HG03139 (cell line): ENCODE results near the gene FBXO42.

ENCODE experiments used
- ATAC-seq: cut with Tn5 transposase; IDR thresholded peaks from one replicate; pipeline ENCODE4 v1.9.1; 2021; ENCODE audit not compliant: unreplicated experiment

The FBXO42 gene

DNA sequence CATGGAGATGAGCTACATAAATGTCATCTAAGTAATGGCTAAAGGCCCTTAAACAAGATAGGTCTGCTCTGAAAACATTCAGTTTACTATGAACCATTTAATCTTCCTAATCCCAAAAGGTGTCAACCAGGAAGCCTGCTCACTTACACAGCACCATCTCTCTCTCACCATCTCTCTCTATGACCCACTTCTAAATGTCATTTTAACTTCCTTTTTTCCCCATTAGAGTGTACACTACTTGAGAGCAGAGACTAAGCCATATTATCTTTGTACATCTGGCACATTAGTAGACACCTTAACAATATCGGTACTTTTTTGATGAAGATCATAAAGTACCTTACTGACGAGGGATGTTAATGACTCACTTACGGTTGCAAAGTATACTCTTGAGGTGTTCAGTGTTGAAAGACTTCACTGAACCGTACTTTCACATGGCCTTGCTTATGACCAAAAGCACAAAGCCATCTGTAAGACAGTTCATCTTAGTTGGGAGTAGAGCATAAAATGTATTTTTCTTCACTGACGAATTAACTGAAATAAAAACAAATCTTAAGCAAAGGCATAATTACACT is 25.4 kb downstream of the FBXO42 start:
- no peak for ATAC-seq

DNA sequence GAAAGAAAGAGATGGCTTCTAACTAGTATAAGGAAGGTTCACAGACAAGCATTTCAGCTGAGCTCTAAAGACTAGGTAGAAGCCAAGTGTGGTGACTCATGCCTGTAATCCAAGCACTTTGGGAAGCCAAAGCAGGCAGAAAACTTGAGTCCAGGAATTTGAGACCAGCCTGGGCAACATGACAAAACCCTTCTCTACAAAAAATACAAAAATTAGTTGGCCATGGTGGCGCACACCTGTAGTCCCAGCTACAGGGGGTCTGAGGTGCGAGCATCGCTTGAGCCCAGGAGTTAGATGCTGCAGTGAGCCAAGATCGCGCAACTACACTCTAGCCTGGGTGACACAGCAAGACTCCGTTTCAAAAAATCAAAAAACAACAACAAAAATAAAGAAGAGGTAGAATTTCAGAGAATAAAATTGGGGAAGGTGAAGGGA is 27.8 kb downstream of the FBXO42 start:
- no peak for ATAC-seq

DNA sequence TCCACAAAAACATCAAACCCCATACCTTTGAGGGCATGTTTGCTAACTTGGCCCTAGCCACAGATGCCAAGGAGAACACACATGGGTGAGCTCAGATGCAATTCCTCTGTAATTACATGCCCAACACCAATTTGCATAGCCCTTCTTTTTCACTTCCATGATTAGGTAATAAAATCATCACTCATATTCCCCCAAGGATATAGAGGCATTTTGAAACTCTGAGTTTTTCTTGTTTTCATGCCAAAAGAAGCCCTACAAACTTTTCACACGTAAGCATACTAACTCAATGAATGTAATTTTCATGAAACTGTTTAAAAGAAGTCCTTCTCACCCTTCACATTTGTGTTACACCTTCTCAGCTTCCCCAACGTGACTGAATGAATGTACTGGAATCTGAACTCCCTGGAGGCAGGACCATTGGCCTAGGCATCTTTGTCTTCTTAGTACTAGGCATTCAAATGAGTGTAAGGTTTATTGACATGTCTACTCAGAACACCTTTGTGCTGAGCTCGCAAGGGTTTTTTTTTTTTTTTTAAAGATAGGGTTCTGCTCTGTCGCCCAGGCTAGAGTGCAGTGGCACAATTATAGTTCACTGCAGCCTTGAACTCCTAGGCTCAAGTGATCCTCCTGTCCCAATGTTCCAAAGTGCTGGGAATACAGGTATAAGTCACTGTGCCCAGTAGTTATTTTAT is 31.0 kb downstream of the FBXO42 start:
- no peak for ATAC-seq

DNA sequence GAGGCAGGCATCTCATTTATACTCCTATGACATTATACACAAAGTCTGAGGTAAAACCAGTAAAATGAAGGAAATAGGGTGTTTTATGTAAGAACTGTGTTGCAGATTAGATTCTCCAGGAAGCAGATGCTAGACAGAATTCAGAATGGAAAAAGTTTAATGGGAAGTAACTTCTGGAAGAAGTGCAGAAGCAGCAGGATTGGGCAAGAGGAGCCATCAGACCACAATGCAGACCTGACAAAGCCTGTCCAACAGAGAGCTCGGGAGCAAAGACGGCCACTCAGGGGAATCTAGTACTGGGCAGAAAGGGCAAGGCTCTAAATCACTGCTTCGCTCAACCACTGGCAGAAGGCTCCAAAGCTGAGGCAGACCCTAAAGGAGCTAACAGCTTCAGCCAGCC is 33.7 kb downstream of the FBXO42 start:
- ATAC-seq: no peak

DNA sequence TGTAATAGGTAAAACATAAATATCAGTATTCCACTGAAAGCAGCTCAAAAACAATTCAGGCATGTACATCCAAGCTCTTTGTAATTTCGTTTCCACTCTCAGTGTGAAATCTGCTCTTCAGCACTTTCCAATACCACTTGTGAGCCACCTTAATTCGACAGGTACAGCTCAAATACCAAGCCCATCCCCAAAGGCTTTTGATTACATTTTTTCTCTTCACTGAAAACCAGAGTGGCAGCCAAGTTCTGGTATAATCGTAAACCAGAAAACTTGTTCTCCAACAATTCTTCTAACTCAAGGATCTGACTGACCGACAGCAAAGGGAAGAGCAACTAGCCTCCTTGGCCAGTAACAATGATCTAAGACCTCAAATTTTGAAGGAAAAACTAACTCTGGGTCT is 36.8 kb downstream of the FBXO42 start:
- no peak for ATAC-seq

DNA sequence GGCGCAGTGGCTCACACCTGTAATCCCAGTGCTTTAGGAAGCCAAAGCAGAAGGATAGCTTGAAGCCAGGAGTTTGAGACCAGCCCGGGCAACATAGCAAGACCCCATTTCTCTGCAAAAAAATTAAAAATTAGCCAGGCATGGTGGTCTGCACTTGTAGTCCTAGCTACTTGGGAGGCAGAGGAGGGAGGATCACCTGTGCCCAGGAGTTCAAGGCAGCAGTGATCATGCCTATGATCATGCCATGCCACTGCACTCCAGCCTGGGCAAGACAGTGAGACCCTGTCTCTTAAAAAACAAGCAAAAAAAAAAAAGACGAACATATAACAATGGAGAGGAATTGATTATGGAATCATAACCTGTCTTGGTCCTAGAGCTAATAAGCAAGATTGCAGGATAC is 45.1 kb downstream of the FBXO42 start:
- ATAC-seq: no peak

DNA sequence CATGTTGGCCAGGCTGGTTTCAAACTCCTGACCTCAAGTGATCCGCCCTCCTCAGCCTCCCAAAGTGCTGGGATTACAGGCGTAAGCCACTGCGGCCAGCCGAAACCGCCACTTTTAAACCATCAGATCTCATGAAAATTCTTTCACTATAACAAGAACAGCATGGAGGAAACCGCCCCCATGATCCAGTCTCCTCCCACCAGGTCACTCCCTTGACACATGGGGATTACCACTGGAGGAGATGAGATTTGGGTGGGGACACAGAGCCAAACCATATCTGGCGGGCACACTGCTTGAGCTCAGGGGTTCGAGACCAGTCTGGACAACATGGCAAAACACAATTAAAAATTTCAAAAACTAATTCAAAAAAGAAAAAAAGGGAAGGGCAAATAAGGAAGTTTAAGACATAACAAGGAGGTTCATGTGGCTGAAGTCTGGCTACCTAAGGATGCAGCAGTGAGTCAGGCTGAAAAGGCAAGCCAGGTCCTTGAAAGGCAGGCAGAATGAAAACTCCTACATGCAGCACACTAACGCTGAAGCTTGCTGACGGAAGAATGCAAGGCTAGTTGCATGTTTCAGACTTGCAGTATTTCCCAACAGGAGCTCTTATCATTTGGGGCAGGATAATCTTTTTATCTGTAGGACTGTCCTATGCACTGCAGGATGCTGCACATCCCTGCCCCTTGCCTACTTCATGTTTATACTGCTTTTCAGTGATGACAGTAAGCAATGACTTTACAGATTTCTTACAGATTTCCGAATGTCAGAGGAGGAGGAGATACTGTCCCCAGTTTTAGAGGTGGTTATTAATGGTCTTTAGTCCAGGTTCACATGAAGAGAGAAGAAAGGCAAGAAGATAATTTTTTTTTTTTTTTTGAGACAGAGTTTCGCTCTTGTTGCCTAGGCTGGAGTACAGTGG is 49.3 kb downstream of the FBXO42 start:
- no peak for ATAC-seq

DNA sequence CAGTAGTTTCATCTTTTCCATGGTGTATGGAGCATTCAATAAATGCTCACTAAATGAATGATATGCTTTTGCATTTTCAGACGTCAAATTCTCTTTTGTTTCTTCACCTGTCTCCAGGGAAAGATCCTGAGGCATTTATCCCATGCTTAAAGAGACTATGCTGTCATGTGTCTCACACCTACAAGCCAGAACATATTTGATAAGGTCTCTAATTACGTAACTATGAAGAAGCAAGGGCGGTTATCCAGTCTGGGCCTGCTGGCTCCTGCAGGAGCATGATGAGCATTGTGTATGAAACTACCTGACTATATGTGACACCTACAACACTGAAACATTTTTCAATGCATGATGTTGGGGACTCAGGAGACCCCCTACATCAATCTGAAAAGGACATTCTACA is 51.8 kb downstream of the FBXO42 start:
- no peak for ATAC-seq

DNA sequence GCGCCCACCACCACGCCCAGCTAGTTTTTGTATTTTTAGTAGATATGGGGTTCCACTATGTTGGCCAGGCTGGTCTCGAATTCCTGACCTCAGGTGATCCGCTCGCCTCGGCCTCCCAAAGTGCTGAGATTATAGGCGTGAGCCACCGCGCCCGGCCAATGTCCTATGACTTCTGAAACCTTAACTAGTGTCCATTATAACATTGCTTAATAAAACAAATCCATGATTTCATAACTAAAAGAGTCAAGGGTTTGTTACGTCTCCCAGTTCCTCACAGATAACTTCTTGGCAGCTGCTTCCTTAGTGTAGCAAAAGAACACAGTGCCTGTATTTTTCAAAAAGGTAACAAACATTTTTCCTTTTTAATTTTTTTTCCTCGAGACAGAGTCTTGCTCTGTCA is 53.6 kb downstream of the FBXO42 start:
- no peak for ATAC-seq

DNA sequence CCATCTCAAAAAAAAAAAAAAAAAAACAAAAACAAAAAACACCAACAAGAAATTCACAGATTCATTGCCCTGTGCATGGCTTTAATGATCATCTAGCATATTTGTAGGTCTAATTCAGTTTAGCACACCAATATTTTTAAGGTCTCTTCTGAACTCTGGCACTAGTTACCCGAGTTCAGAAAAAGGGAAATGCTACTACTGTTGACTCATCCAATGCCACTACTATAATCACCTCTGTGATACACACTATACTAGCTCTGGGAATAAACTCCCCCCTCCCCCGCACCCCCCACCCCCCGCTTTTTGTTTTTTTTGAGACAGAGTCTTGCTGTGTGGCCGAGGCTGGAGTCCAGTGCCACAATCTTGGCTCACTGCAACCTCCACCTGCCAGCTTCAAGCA is 55.6 kb downstream of the FBXO42 start:
- no peak for ATAC-seq

DNA sequence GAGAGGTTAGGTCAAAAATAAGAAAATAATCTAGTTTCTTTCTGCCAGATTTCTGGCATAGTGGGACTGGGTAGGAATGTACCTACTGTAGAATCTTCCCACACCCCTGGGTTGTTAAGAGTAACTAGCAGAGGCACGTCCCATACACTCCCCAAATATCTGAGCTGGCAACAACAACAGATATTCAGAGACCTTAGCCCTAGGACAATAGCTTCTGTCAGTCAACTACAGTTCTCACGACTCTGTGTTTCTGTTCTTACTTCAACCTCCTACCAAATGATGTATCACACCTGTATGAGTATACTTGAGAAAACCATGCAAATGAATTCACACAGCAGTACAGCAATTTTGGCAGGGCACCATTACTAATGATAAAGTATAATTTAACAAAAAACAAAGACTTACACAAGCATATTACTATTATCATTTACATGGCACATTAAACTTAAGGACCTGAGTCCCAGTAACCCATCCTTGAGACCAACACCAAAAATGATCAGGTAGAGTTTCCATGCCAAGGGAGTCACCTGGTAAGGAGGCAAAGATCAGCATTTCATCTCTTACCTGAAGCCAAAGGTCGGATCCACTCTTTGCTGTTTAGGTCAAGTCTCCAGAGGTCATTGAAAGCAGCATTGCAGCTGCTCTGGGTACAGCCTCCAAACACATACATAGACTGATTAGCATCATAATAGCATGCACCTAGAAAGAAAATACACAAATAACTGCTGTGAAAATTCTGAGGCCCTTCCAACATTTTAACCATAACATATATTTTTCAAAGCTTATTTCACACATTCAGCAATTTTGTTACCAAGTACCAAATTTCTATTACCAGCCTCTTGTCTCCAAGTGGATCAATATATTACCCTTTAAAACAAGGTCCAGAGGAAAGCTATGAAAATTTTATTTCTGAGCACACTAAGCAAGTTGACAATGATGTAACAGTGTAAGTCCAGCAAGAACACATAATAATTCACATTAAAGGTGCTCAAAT is 57.8 kb downstream of the FBXO42 start:
- no peak for ATAC-seq

DNA sequence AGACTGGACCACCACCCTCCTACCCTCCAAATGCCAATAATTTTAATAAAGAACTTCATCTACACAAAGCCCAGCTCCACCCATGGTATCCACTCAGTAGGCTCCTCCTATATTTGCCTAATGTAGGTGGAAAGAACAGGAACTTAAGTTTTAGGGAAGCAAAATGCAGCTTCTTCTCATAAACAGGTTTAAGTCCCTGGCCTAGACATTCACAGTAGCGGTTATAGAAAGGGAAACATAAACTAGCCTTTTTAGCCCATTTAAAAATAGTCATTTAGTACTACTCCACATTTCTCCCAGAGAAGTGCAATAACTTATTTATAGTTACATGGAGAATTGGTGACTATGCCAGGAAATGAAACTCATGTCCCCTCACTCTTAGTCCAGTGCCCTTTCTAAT is 58.7 kb downstream of the FBXO42 start:
- no peak for ATAC-seq

DNA sequence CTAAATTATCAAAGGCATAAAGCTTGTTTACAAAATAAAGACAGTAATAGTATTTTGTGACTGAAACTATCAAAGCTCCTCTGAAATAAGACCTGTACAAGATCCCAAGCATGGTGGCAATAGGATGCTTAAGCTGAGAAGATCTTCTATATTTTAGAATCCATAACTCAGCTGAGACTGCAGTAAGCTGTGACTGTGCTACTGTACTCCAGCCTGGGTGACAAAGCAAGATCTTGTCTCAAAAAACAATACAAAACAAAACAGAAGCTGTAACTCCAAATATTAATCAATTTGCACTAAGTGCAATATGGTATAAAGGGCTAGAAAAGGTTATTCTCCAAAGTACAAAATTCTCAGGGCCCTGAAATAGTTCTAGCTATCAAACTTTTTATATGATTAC is 59.5 kb downstream of the FBXO42 start:
- no peak for ATAC-seq

DNA sequence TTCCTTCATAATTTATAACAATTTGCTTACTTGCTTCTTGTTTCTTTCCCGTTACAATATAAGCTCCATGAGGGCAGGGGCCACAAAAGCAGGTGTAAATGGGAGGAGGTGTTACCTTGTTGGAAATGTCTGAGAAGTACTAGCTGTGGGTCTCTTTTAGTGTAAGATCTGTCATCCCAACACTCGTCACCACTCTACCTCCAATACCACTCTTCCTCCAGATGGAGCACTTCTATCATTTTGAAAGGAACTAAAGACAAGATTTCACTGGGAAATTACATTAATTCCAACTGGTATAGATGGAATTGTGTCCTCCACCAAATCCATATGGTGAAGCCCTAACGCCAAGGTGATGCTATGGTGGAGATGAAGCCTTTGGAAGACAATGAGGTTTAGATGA is 62.3 kb downstream of the FBXO42 start:
- no peak for ATAC-seq

DNA sequence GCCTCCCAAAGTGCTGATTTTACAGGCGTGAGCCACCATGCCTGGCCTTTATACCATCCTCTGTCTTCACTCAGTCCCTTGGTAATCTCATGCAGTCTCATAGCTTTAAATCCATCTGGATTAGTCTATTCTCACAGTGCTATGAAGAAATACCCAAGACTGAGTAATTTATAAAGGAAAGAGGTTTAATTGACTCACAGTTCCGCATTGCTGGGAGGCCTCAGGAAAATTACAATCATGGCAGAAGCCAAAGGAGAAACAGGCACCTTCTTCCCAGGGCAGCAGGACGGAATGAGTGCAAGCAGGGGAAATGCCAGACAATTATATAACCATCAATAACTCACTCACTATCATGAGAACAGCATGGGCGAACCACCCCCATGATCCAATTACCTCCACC is 66.2 kb downstream of the FBXO42 start:
- no peak for ATAC-seq

DNA sequence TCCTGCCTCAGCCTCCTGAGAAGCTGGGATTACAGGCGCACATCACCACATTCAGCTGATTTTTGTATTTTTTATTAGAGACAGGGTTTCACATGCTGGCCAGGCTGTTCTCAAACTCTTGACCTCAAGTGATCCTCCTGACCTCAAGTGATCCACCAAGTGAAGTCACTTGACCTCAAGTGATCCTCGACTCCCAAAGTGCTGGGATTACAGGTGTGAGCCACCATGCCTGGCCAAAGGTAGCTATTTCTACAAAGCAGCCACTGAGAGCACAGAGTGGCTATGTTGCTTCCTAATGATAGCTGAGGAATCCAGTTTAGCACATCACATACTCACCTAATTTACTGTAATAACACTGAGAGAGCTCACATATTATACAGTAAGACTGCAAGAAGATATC is 70.5 kb downstream of the FBXO42 start:
- ATAC-seq: no peak

DNA sequence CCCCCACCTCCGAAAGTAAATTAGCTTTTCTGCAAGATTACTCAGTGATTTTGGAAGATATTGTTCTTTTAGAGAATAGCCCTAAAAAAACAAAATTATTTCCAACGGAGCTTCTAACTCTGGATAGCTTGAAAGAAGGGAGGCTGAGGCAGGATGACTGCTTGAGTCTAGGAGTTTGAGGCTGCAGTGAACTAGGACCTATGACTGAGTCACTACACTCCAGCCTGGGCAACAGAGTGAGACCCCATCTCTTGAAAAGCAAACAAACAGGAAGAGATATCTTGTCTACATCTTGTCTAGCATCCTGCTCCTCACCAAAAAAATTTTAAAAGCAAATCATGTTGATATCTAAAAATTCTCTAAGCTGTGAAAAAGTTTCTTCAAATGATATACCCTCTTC is 73.1 kb downstream of the FBXO42 start:
- no peak for ATAC-seq

DNA sequence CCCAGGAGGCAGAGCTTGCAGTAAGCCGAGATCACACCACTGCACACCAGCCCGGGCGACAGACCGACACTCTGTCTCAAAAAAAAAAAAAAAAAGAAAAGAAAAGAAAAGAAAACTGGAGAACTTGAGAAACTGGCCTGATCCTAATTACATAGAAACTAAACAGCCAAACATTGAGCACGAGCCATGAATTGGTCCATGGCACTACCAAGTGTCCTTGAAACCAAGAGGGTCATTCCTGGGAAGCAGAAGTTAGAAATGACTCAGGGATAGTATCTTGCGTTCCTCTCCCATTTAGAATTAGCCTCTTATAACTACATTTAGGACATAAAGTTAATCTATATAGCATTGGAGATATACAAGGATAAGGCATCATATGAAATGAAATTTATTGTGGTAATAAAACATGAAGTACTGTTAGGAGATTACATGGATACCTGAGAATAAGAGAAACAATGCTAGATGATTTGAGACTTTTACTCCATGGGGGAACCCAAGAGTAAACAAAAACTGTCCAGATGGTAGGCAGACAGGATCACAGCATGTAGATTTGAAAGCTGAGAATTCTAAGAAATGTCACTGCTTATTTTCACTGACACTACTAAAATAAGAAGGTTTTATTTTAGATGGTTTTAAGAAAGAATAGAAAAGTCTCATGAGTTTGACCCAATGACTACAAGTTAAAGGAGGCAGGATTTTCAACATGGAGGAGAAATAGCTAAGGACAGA is 75.8 kb downstream of the FBXO42 start:
- ATAC-seq: no peak

DNA sequence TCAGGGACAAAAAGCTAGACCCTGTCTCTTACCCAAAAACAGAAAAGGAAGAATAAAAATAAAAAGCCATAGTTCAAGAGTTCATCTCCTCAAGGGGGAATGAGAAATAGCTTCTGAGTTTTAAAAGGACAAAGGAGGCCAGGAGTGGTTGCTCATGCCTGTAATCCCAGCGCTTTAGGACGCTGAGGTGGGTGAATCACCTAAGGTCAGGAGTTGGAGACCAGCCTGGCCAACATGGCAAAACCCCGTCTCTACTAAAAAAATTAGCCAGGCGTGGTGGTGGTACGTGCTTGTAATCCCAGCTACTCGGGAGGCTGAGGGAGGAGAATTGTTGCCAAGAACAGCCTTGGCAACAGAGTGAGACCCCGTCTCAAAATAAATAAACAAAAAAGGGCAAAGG is 76.7 kb downstream of the FBXO42 start:
- no peak for ATAC-seq

DNA sequence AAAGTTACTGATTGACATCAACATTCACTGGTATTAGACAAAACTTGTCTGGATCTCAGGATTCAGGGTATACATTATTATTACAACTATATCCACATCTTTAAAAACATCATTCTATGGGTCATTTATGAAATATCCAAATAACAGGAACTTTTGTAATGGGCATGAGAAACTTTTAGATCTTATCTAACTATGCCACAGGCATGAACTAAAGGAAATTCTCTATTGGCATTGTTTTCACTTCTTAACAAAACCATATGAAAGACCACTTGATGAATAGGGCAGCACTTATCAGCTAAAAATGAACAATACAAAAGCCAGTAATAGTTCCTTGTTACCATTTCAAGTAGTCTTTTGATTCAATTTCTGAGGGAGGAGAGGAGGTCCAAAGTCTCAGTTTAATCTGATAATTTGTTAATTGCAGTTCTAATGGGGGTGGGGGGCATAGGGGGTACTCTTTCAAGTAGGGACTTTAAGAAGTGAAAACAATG is 84.5 kb downstream of the FBXO42 start:
- ATAC-seq: no peak
